Mammary epithelial cell (primary cell): ENCODE data around the gene NOC3L.

Experiments
- EZH2 ChIP-seq: IDR thresholded peaks from 2 replicates; pipeline ENCODE4 v1.6.1; 2012; ENCODE audit warnings: low read length, inconsistent platforms, borderline replicate concordance
- TF ChIP-seq, protein P1 (sequence below), 2 donors: IDR thresholded peaks in 1 of 2; conservative IDR thresholded peaks in 1 of 2; 2 replicates each; pipeline ENCODE4 v1.5.1; 2011 to 2012; ENCODE audit warnings: inconsistent platforms in 2 of 2, low read length in 2 of 2, mild to moderate bottlenecking in 2 of 2, control low read depth in 1 of 2, low read depth in 1 of 2; ENCODE audit not compliant: insufficient read depth in 1 of 2; ENCODE audit errors: extremely low read depth in 1 of 2

DNA sequence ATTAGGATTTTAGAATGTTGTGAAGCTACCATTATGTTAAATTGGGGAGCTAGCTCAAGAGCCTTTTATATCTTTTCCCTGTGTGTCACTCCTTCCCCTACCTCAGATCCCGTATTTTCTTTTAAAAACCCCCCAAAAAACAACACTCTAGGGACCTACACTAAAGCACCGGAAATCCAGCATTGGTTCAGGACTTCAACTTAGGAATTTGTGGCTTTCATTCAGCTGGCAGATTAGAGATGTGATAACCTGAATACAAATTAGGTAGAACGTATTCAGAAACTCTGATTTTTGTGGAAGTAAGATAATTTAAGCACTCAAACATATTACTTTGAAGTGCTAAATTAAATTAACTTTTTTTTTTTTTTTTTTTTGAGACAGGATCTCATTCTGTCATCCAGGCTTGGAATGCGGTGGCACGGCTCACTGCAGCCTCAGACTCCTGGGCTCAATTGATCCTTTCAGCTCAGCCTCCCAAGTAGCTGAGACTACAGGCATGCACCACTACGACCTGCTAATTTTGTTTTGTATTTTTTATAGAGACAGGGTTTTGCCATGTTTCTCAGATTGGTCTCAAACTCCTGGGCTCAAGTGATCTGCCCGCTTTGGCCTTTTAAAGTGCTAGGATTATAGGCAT lies 46.4 kb upstream of the NOC3L start:
- TF ChIP-seq, protein P1, sequence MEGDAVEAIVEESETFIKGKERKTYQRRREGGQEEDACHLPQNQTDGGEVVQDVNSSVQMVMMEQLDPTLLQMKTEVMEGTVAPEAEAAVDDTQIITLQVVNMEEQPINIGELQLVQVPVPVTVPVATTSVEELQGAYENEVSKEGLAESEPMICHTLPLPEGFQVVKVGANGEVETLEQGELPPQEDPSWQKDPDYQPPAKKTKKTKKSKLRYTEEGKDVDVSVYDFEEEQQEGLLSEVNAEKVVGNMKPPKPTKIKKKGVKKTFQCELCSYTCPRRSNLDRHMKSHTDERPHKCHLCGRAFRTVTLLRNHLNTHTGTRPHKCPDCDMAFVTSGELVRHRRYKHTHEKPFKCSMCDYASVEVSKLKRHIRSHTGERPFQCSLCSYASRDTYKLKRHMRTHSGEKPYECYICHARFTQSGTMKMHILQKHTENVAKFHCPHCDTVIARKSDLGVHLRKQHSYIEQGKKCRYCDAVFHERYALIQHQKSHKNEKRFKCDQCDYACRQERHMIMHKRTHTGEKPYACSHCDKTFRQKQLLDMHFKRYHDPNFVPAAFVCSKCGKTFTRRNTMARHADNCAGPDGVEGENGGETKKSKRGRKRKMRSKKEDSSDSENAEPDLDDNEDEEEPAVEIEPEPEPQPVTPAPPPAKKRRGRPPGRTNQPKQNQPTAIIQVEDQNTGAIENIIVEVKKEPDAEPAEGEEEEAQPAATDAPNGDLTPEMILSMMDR (conservative IDR thresholded peaks at IDR 0.05 in 1 of 2, IDR thresholded peaks at IDR 0.05 in 1 of 2; ENCODE audit: extremely low read depth in 1 of 2, insufficient read depth in 1 of 2, low read depth in 1 of 2, low read length in 2 of 2): no peak
- TF ChIP-seq EZH2: no peak
